B cell (primary cell): ENCODE results near the gene FKBP9.

Experiments
- CTCF ChIP-seq: fragments of 200-600 bp; IDR thresholded peaks from one replicate; pipeline ENCODE4 v1.8.0; 2022; ENCODE audit warnings: antibody characterized with exemption, mild to moderate bottlenecking
- EZH2 ChIP-seq: IDR thresholded peaks from 2 replicates; pipeline ENCODE4 v1.6.1; 2012; ENCODE audit warnings: borderline replicate concordance, low read depth, mild to moderate bottlenecking, moderate library complexity, low read length; ENCODE audit not compliant: insufficient read depth, poor library complexity, severe bottlenecking

- TF ChIP-seq CTCF (no peak), EZH2 (no peak)
Observed at GRCh38 chr7:32958046-32959025, 1.1 kb downstream of the FKBP9 start.
